ENCODE results near the gene RHOD. TPM values are rescaled to one million over a fixed set of nuclear protein-coding genes. Genes with fewer than 3 reads are reported as not detected.

Gene RHOD
- total and polyA plus RNA-seq, 2 of the 8 experiments (the other 6 are each of a cell fraction or from before 2014, with no cell fraction given): 12.1 to 17.6 TPM

DNA sequence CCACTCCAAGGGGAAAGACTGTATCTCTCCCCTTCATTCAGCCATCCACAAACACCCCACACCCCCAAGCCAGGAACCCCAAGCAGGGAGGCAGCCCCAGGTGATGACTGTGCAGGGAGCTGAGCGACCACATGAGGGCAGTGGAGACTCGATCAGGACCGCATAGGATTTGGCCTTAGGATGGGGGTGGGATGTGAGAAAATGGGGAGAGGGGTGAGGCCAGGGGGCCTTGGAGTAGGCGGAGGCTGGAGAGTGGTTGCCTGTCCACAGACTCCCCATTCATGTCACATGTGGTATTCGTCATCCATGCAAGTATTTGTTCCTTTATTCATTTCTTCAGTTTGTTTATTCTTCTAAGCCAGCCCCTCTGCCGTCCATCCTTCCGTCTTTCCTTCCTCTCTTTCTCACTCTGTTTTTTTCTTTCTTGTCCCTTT is 2.7 kb upstream of the RHOD start:
- WGBS, 2 experiments (ENCODE audit: extremely low coverage in 1 of 2, insufficient coverage in 1 of 2, insufficient read length in 1 of 2, insufficient replicate concordance in 2 of 2, low coverage in 1 of 2, low lambda C conversion rate in 2 of 2, missing lambda C conversion rate in 1 of 2): 32% methylated on average over 7 of the region's 7 CpGs; no CpG with 5 or more reads in 1 of the 2 experiments
- Histone ChIP-seq H3K18ac (ENCODE audit: extremely low read depth, low read length) (no peak overlapping the region), H2BK5ac (ENCODE audit: low read depth, low read length) (0 out of 2 replicates have a peak overlapping the region, but pooled peaks have one; percentile 7), H3K23ac (ENCODE audit: insufficient read length) (no peak overlapping the region), H3K36me3 (ENCODE audit: control insufficient read depth in 2 of 4, insufficient read depth in 4 of 4, low read length in 3 of 4) (no peaks in the 10 kb centered on the region), H2BK20ac (ENCODE audit: low read length) (no peak overlapping the region), H4K20me1 (replicated peaks in 1 of 2; ENCODE audit: control insufficient read depth in 1 of 2, insufficient read depth in 2 of 2, low read length in 2 of 2) (no peaks in the 10 kb centered on the region), H3K23me2 (ENCODE audit: low read depth, low read length) (peaks cover 6% of the 10 kb centered on the region; the same call in 1 of the 2 replicates), H3K79me2 (ENCODE audit: control insufficient read depth in 1 of 2, insufficient read depth in 2 of 2, low read length in 2 of 2) (no peaks in the 10 kb centered on the region), H3K14ac (ENCODE audit: insufficient read length) (no peak overlapping the region), H3K9me3 (ENCODE audit: insufficient read depth in 2 of 2, low read depth in 1 of 2, low read length in 1 of 2) (no peaks in the 10 kb centered on the region), H3K9ac (replicated peaks in 1 of 4; ENCODE audit: extremely low read depth in 1 of 4, low read depth in 3 of 4, low read length in 3 of 4) (no peak overlapping the region), H3K79me1 (ENCODE audit: low read depth, low read length) (no peaks in the 10 kb centered on the region), H3K27me3 (replicated peaks in 1 of 4; ENCODE audit: control insufficient read depth in 3 of 4, extremely low read depth in 1 of 4, insufficient read depth in 3 of 4, low read length in 3 of 4) (peaks cover 0 to 13% (median 6%) of the 10 kb centered on the region in 4 experiments; a peak in 5 of 7 replicates), H3K56ac (replicated peaks; ENCODE audit: insufficient read length, low read depth, low read length) (no peak overlapping the region), H2AFZ (ENCODE audit: low read length) (no peak overlapping the region), H4K8ac (ENCODE audit: extremely low read depth, insufficient read depth, low read length) (no peak overlapping the region), H3K4me1 (replicated peaks in 1 of 4; ENCODE audit: control insufficient read depth in 3 of 4, insufficient read depth in 4 of 4, low read length in 3 of 4) (peaks cover 4 to 25% (median 15%) of the 10 kb centered on the region in 4 experiments), H3K4me2 (ENCODE audit: insufficient read depth in 1 of 2, low read depth in 2 of 2, low read length in 2 of 2) (0 out of 4 replicates have a peak overlapping the region, but pooled peaks of 1 of the 2 experiments have one; percentile 10), H4K5ac (ENCODE audit: insufficient read length, low read depth, low read length) (no peak overlapping the region), H2BK120ac (replicated peaks; ENCODE audit: low read depth, low read length) (no peak overlapping the region), H2AK5ac (ENCODE audit: low read depth, low read length) (no peak overlapping the region), H4K91ac (replicated peaks; ENCODE audit: insufficient read length, low read length) (no peak overlapping the region), H2BK15ac (ENCODE audit: low read length) (no peak overlapping the region), H3K27ac (ENCODE audit: low read depth, low read length) (no peak overlapping the region), H3K4me3 (ENCODE audit: extremely low read depth in 1 of 4, insufficient read depth in 2 of 4, low read depth in 3 of 4, low read length in 4 of 4) (no peak overlapping the region), H3K4ac (replicated peaks; ENCODE audit: insufficient read length, low read depth, low read length) (peak overlapping the region; percentile 61), H2BK12ac (ENCODE audit: low read depth, low read length) (peak overlapping the region; percentile 4; the same call in 1 of the 2 replicates)
- peak; percentile 94 for FAIRE-seq
- CTCF ChIA-PET (ENCODE audit: partially characterized antibody): interaction anchor here (0.6 to 5.1 kb wide), 23 partner anchors 9 to 554 kb away, joined by 3 to 69 read pairs (median 4); partner anchors contain the start of genes ANKRD13D and SYT12
- POLR2A ChIA-PET (ENCODE audit: partially characterized antibody): interaction anchor here (1.0 to 2.9 kb wide), 5 partner anchors 12 to 186 kb away, joined by 3 to 16 read pairs (median 4); no protein-coding TSS in a partner anchor
- peak; percentile 74 for TF ChIP-seq CREB1 (IDR thresholded peaks at IDR 0.05)
- TF ChIP-seq, protein P1, sequence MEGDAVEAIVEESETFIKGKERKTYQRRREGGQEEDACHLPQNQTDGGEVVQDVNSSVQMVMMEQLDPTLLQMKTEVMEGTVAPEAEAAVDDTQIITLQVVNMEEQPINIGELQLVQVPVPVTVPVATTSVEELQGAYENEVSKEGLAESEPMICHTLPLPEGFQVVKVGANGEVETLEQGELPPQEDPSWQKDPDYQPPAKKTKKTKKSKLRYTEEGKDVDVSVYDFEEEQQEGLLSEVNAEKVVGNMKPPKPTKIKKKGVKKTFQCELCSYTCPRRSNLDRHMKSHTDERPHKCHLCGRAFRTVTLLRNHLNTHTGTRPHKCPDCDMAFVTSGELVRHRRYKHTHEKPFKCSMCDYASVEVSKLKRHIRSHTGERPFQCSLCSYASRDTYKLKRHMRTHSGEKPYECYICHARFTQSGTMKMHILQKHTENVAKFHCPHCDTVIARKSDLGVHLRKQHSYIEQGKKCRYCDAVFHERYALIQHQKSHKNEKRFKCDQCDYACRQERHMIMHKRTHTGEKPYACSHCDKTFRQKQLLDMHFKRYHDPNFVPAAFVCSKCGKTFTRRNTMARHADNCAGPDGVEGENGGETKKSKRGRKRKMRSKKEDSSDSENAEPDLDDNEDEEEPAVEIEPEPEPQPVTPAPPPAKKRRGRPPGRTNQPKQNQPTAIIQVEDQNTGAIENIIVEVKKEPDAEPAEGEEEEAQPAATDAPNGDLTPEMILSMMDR (IDR thresholded peaks at IDR 0.05; ENCODE audit: control extremely low read depth in 1 of 3, insufficient read depth in 1 of 3, low read depth in 1 of 3, low read length in 3 of 3): peak; percentile 87 to 96 (median 94)
- TF ChIP-seq YY1 (IDR thresholded peaks at IDR 0.05; ENCODE audit: low read depth, low read length): 0 out of 2 replicates have a peak, but pooled peaks have one; percentile 42
- TF ChIP-seq, protein P2, sequence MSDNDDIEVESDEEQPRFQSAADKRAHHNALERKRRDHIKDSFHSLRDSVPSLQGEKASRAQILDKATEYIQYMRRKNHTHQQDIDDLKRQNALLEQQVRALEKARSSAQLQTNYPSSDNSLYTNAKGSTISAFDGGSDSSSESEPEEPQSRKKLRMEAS (IDR thresholded peaks at IDR 0.05): 0 out of 2 replicates have a peak, but pooled peaks have one; percentile 12
- TF ChIP-seq RXRA (IDR thresholded peaks at IDR 0.05; ENCODE audit: insufficient read depth, low read depth, low read length): no peak
- peak; percentile 89 to 90 for TF ChIP-seq RAD21 (IDR thresholded peaks at IDR 0.05 in 1 of 2, conservative IDR thresholded peaks at IDR 0.05 in 1 of 2; ENCODE audit: low read depth in 2 of 2, low read length in 2 of 2)
- 0 out of 2 replicates have a peak, but pooled peaks have one; percentile 63 for TF ChIP-seq GABPA (IDR thresholded peaks at IDR 0.05; ENCODE audit: borderline replicate concordance, insufficient read depth, low read length)
- TF ChIP-seq NANOG (IDR thresholded peaks at IDR 0.05; ENCODE audit: insufficient read depth, low read depth, low read length, poor library complexity, severe bottlenecking): no peak
- DNase-seq (ENCODE audit: low read depth in 1 of 2, low spot score in 2 of 2): peak; percentile 23 to 85

Data from H1 (cell line).